Right kidney (tissue), 1 donor: Measurements from ENCODE around the gene MAMSTR.
"Not testable (repeated sequence)": the region's sequence is repeated elsewhere in the genome, so short reads cannot be mapped to it uniquely, and the experiment has no call there.

Experiments used
- DNase-seq: peaks from one replicate; pipeline ENCODE4 v3.0.0-alpha.2; 2016

The MAMSTR gene

DNA sequence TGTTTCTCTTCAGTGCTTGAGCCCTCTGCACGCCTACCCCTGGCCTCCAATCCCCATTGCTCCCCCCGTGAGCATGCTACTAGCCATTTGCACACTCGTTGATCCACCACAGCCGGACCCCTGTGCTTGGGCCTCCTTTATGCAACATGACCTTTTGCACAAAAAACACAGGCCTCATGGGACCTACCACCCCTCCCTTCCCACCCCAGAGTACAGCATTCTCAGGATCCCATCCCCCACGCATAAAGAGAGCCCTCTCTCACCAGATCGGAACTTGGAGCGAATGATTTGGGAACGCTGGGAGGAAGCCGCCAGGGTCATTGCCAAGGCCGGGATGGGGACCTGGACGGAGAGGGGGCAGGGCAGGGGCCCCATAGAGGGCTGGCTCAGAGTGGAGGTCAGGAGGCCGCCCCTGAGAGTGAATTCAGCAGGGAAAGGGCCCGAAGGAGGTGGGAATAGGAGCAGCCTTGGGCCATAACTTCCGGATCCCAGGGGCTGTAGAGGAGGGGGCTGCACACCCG, 754 bp downstream of the MAMSTR start:
- peak; percentile 51 for DNase-seq

DNA sequence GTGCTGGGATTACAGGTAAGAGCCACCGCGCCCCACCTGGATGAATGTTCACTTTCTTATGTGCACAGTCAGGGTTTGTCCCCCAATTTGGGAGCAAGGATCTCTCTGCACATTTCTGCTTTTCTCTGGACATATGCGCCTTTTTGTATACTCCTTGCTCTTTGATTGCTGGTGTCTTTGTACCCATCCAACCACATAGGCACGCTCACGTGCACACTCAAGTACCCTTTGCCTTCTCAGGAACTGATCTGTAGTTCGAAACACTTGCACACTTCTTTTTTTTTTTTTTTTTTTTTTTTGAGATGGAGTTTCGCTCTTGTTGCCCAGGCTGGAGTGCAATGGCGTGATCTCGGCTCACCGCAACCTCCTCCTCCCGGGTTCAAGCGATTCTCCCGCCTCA, 1.4 kb downstream of the MAMSTR start:
- not testable (repeated sequence) for DNase-seq

- peak; percentile 77 for DNase-seq
Measured at GRCh38 chr19:48716562-48717291, 2.8 kb downstream of the MAMSTR start.

- DNase-seq, result peak; percentile 31
Measured at GRCh38 chr19:48715681-48716171, 3.8 kb downstream of the MAMSTR start.

- peak; percentile 25 for DNase-seq
Measured at GRCh38 chr19:48714759-48715675, 4.5 kb downstream of the MAMSTR start.

GRCh38 chr19:48713864-48714755, 5.4 kb downstream of the MAMSTR start:
- peak; percentile 94 for DNase-seq

DNA sequence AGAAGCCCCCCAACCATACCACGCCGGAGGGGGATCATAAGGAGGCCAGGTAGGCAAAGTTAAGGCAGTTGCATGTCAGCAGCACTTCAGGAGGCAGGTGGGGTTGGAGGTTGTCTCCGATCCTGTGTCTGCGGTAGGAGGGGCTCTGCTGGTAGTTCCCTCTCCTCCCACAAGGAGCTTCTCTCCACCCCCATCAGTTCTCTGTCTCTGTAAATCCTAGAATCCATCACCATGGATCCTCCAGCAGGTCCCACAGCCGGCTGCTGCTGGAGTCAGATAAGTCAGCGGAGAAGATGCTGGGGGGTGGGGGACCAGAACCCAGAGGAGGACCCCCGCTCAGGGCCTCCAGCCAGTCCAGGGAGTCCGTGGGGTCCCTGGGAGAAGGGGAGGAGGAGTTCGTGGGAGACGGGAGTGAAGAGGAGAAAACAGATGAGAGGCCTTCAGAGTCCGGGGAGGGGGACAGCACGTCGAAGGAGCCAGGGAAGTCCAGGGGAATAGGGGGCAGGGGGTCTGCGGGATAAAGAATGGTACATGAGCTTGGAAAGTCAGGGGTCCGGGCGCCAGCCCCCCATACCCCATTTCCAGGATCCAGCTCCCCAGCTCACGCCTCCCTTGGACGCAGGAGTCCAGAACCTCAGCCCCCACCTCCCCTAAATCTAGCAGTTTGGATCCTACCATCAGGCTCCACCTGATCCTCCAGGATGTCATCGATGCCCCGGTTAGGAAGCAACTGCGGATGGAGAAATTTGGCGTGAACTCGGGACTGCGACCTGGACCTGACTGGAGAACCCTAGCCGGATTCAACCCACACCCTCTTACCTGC, 6.3 kb downstream of the MAMSTR start:
- no peak for DNase-seq

GRCh38 chr19:48711106-48711662, 8.3 kb downstream of the MAMSTR start:
- no peak for DNase-seq

GRCh38 chr19:48708471-48708870, 11.1 kb downstream of the MAMSTR start:
- DNase-seq, result no peak

GRCh38 chr19:48705431-48705830, 14.1 kb downstream of the MAMSTR start:
- no peak for DNase-seq

GRCh38 chr19:48703316-48703715, 16.2 kb downstream of the MAMSTR start:
- no peak for DNase-seq

GRCh38 chr19:48702701-48703100, 16.8 kb downstream of the MAMSTR start:
- DNase-seq, result no peak

- no peak for DNase-seq
Measured at GRCh38 chr19:48698046-48698445, 21.5 kb downstream of the MAMSTR start.

DNA sequence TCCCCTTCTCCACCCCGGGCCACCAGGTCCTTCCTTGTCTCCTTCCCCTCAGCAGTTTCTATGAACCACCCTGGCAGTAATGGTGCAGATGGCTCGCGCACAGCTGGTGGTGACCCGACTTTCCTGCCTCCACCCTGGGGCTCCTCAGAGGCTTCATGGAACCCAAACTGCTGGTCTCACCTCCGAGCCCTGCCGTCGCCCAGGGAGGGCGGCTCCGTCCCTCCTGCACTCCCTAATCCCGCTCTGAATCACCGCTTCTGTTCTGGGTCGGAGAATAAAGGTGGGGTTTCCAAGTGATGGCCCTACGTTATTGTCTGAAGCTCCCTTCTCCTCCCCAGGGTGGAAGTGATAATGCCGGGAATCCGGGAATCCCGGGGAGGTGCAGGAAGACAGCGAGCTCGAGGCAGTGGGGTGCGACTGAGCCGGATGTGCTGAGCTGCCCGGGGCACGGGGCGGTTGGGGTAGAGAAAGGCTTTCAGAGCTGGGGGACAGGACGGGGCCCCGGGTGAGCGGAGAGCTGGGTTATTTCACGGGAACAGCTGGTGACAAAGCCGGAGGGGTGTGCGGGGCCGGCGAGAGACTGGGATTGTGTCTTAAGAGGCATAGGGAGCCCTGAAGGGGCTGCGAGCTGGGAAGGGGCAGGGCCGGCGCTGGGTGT, 23.0 kb downstream of the MAMSTR start:
- peak; percentile 59 for DNase-seq

GRCh38 chr19:48695743-48696352, 23.7 kb downstream of the MAMSTR start, which contains the start of gene FUT2:
FUT2 (plus strand) TSS chr19:48695971; CDS start chr19:48702957, 6,986 bp downstream.
- DNase-seq, result peak; percentile 37

DNA sequence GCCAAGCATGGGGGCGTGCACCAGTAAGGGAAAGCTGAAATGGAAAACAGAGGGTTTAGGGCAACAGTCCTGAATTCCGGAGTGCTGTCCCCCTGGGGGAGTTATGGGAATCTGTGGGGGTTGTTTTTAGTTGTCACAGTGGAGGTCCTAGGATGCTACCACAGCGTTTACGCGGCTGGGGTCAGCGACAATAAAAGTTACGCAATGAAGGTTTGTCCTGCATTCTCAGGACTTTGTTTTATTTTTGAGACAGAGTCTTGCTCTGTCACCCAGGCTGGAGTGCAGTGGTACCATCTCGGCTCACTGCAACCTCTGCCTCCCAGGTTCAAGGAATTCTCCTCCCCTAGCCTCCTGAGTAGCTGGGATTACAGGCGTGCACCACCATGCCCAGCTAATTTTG, 25.9 kb downstream of the MAMSTR start:
- DNase-seq, result not testable (repeated sequence)

GRCh38 chr19:48689449-48689848, 30.1 kb downstream of the MAMSTR start:
- DNase-seq, result no peak

- DNase-seq, result no peak
Measured at GRCh38 chr19:48687776-48688175, 31.7 kb downstream of the MAMSTR start.

GRCh38 chr19:48686637-48687036, 32.9 kb downstream of the MAMSTR start:
- not testable (repeated sequence) for DNase-seq

DNA sequence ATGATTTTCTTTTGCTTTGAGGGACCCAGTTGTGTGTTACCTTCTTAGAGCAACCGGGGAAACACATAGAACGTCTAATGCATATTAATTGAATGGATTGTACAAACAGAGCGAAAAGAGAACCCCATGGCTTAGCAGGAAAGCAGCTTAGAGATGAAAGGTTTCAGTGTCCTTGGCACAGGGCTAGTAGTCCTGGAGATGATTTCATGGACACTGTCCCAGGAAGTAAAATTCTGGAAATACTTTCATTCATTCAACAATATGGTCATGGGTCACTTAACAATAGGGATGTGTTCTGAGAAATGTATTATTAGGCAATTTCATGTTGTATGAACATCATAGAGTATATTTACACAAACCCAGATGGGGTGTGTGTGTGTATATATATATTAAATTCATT, 33.4 kb downstream of the MAMSTR start:
- DNase-seq, result no peak
